ENCODE measurements around the gene ARFIP1. TPM values are rescaled to one million over a fixed set of nuclear protein-coding genes. Genes with fewer than 3 reads are reported as not detected.

Gene ARFIP1
- total RNA-seq, 1 experiment from 2014 or later = 32.7 TPM

- no peak for DNase-seq (ENCODE audit: low read depth, low spot score)
- Histone ChIP-seq H3K4me3 (replicated peaks in 1 of 2; ENCODE audit: low read depth in 1 of 2, low read length in 2 of 2) (no peak overlapping the region), H3K36me3 (ENCODE audit: control insufficient read depth in 1 of 2, insufficient read depth in 2 of 2, low read length in 2 of 2) (no peaks in the 10 kb centered on the region), H3K4me1 (ENCODE audit: control insufficient read depth in 1 of 2, insufficient read depth in 2 of 2, low read length in 2 of 2) (no peaks in the 10 kb centered on the region), H3K4me2 (ENCODE audit: low read length) (no peak overlapping the region), H3K9ac (ENCODE audit: low read length) (no peak overlapping the region), H3K79me2 (ENCODE audit: insufficient read depth, low read length) (peaks cover 7% of the 10 kb centered on the region; the same call in 1 of the 2 replicates), H3K9me2 (ENCODE audit: insufficient read depth) (no peaks in the 10 kb centered on the region), H3K27ac (ENCODE audit: low read depth, low read length) (no peak overlapping the region), H4K20me1 (ENCODE audit: insufficient read depth) (no peaks in the 10 kb centered on the region), H3K27me3 (ENCODE audit: insufficient read depth, low read length) (no peaks in the 10 kb centered on the region), H3K9me3 (ENCODE audit: control insufficient read depth in 1 of 2, insufficient read depth in 1 of 2, low read depth in 1 of 2, low read length in 2 of 2) (peaks cover 0 to 4% of the 10 kb centered on the region in 2 experiments; a peak in 1 of 4 replicates), H2AFZ (ENCODE audit: low read depth, low read length, poor library complexity, severe bottlenecking) (no peak overlapping the region)
- no TSS peak for BruUV-seq (replicated peaks)
- RAD21 ChIA-PET (ENCODE audit: low non-redundant PET in 1 of 2, low total read pairs in 2 of 2, uncharacterized antibody in 2 of 2, unreplicated experiment in 2 of 2) = no interaction called here
- intact Hi-C loops (cut with micrococcal nuclease) = loop anchor here (5.0 to 10.0 kb wide), 2 partner anchors 469 to 726 kb away; no protein-coding TSS in a partner anchor
- CTCF ChIA-PET = interaction anchor here (1.1 to 1.6 kb wide), 3 partner anchors 235 to 283 kb away, joined by 5 to 7 read pairs (median 7); no protein-coding TSS in a partner anchor
- POLR2A ChIA-PET = no interaction called here
- TF ChIP-seq MAX (IDR thresholded peaks at IDR 0.05) (no peak), CBX3 (IDR thresholded peaks at IDR 0.05; ENCODE audit: low read depth) (no peak), ZFX (IDR thresholded peaks at IDR 0.05) (no peak), POLR2AphosphoS5 (IDR thresholded peaks at IDR 0.05; ENCODE audit: low read depth, low read length) (no peak), EGR1 (IDR thresholded peaks at IDR 0.05; ENCODE audit: low read depth) (no peak), SP1 (IDR thresholded peaks at IDR 0.05; ENCODE audit: low read depth) (no peak), EZH2 (IDR thresholded peaks at IDR 0.05) (no peak), RAD21 (IDR thresholded peaks at IDR 0.05; ENCODE audit: low read depth) (no peak), EZH2phosphoT487 (IDR thresholded peaks at IDR 0.05; ENCODE audit: borderline replicate concordance) (no peak), TCF7L2 (IDR thresholded peaks at IDR 0.05; ENCODE audit: borderline replicate concordance, extremely low read depth, insufficient read depth, insufficient read length) (no peak), CEBPB (IDR thresholded peaks at IDR 0.05; ENCODE audit: low read depth) (no peak), ELF1 (IDR thresholded peaks at IDR 0.05; ENCODE audit: borderline replicate concordance, low read depth) (no peak), JUND (IDR thresholded peaks at IDR 0.05) (no peak), SIN3A (IDR thresholded peaks at IDR 0.05; ENCODE audit: low read depth) (no peak), SRF (IDR thresholded peaks at IDR 0.05; ENCODE audit: low read depth) (no peak), ZNF274 (IDR thresholded peaks at IDR 0.05; ENCODE audit: low read depth, low read length) (no peak), ATF3 (IDR thresholded peaks at IDR 0.05) (no peak), POLR2A (IDR thresholded peaks at IDR 0.05; ENCODE audit: borderline replicate concordance, extremely low read depth, insufficient read depth, insufficient read length) (no peak)
- ATAC-seq = no peak
Measured at GRCh38 chr4:152848508-152848907, 68.8 kb downstream of the ARFIP1 start.
